Inflammatory macrophage treated with lipopolysaccharide for 4 hours (primary cell): ENCODE measurements around the gene KLHL22.
"Not testable (repeated sequence)": the region's sequence is repeated elsewhere in the genome, so short reads cannot be mapped to it uniquely, and the experiment has no call there.

Experiments
- DNase-seq: peaks from one replicate; pipeline ENCODE4 v3.0.0-alpha.2; 2020

The KLHL22 gene

GRCh38 chr22:20466659-20467379 is 28.8 kb downstream of the KLHL22 start:
- no peak for DNase-seq

- DNase-seq = no peak
Observed at GRCh38 chr22:20465759-20466077, 29.9 kb downstream of the KLHL22 start.

GRCh38 chr22:20464912-20465758 is 30.5 kb downstream of the KLHL22 start:
- DNase-seq = no peak

GRCh38 chr22:20464096-20464614 is 31.4 kb downstream of the KLHL22 start:
- DNase-seq = no peak

- DNase-seq = peak; percentile 59
Observed at GRCh38 chr22:20463324-20464095, 32.1 kb downstream of the KLHL22 start.

GRCh38 chr22:20459862-20460261 is 35.7 kb downstream of the KLHL22 start:
- no peak for DNase-seq

GRCh38 chr22:20459152-20459542 is 36.4 kb downstream of the KLHL22 start:
- DNase-seq = no peak

- no peak for DNase-seq
Observed at GRCh38 chr22:20458530-20459151, 37.0 kb downstream of the KLHL22 start.

- DNase-seq = no peak
Observed at GRCh38 chr22:20457506-20458240, 37.9 kb downstream of the KLHL22 start.

- DNase-seq = no peak
Observed at GRCh38 chr22:20456722-20457076, 38.9 kb downstream of the KLHL22 start.

- DNase-seq = peak; percentile 80
Observed at GRCh38 chr22:20456064-20456721, 39.4 kb downstream of the KLHL22 start.

GRCh38 chr22:20455709-20456063 is 39.9 kb downstream of the KLHL22 start:
- no peak for DNase-seq

GRCh38 chr22:20453222-20453621 is 42.4 kb downstream of the KLHL22 start:
- DNase-seq = no peak

- no peak for DNase-seq
Observed at GRCh38 chr22:20451920-20452319, 43.7 kb downstream of the KLHL22 start.

- not testable (repeated sequence) for DNase-seq
Observed at GRCh38 chr22:20451129-20451778, 44.3 kb downstream of the KLHL22 start.

GRCh38 chr22:20450551-20450906 is 45.1 kb downstream of the KLHL22 start:
- DNase-seq = no peak

GRCh38 chr22:20449819-20450550 is 45.6 kb downstream of the KLHL22 start:
- no peak for DNase-seq

GRCh38 chr22:20448630-20449029 is 47.0 kb downstream of the KLHL22 start:
- no peak for DNase-seq

- no peak for DNase-seq
Observed at GRCh38 chr22:20446383-20446970, 49.1 kb downstream of the KLHL22 start.

GRCh38 chr22:20444325-20444724 is 51.3 kb downstream of the KLHL22 start:
- DNase-seq = no peak
